BE2C (cell line): ENCODE measurements around the gene TM4SF4.

Experiments used
- DNase-seq: peaks from one replicate; pipeline ENCODE4 v3.0.0-alpha.2; 2020
- H3K27me3 ChIP-seq: fragments of 250-450 bp; sonication (Bioruptor Pico); 2 replicates; pipeline ENCODE4 v1.5.1; 2020; ENCODE audit warnings: mild to moderate bottlenecking
- H3K36me3 ChIP-seq: fragments of 250-450 bp; sonication (Bioruptor Pico); 2 replicates; pipeline ENCODE4 v1.5.1; 2020; ENCODE audit warnings: mild to moderate bottlenecking
- H3K4me1 ChIP-seq: fragments of 250-450 bp; sonication (Bioruptor Pico); 2 replicates; pipeline ENCODE4 v1.5.1; 2020
- H3K4me3 ChIP-seq: 2 replicates; pipeline ENCODE4 v1.5.1; 2011; ENCODE audit warnings: low read depth, low read length
- H3K9me3 ChIP-seq: fragments of 250-450 bp; sonication (Bioruptor Pico); 2 replicates; pipeline ENCODE4 v1.5.1; 2020
- CTCF ChIP-seq: IDR thresholded peaks from 2 replicates; pipeline ENCODE4 v1.5.1; 2012; ENCODE audit warnings: mild to moderate bottlenecking, low read depth, low read length

TM4SF4 gene

GRCh38 chr3:149507491-149508324 is 33.2 kb downstream of the TM4SF4 start:
- H3K36me3 ChIP-seq: no peaks in the 10 kb centered on the region
- H3K4me1 ChIP-seq: peaks cover 6% of the 10 kb centered on the region
- no peak for DNase-seq
- no peaks in the 10 kb centered on the region for H3K9me3 ChIP-seq
- no peak for TF ChIP-seq CTCF
- no peak overlapping the region for H3K4me3 ChIP-seq
- no peaks in the 10 kb centered on the region; the same call in none of the 2 replicates for H3K27me3 ChIP-seq

- Histone ChIP-seq H3K9me3 (no peaks in the 10 kb centered on the region), H3K4me1 (peaks cover 6% of the 10 kb centered on the region), H3K36me3 (no peaks in the 10 kb centered on the region), H3K27me3 (no peaks in the 10 kb centered on the region; the same call in 1 of the 2 replicates), H3K4me3 (no peak overlapping the region)
- DNase-seq: no peak
- TF ChIP-seq CTCF: no peak
Observed at GRCh38 chr3:149509526-149509925, 35.0 kb downstream of the TM4SF4 start.

- no peaks in the 10 kb centered on the region; the same call in 1 of the 2 replicates for H3K27me3 ChIP-seq
- TF ChIP-seq CTCF: no peak
- H3K4me1 ChIP-seq: peaks cover 6% of the 10 kb centered on the region
Observed at GRCh38 chr3:149510480-149510879, 36.0 kb downstream of the TM4SF4 start.

GRCh38 chr3:149511040-149511626 is 36.6 kb downstream of the TM4SF4 start:
- Histone ChIP-seq H3K27me3 (no peaks in the 10 kb centered on the region; the same call in 1 of the 2 replicates), H3K36me3 (no peaks in the 10 kb centered on the region), H3K4me1 (peaks cover 6% of the 10 kb centered on the region), H3K4me3 (no peak overlapping the region), H3K9me3 (no peaks in the 10 kb centered on the region)
- DNase-seq: no peak
- TF ChIP-seq CTCF: no peak

More at GRCh38 chr3:149510480-149510879, 36.0 kb downstream of the TM4SF4 start:
- Histone ChIP-seq H3K36me3 (no peaks in the 10 kb centered on the region), H3K9me3 (no peaks in the 10 kb centered on the region), H3K4me3 (no peak overlapping the region)
- no peak for DNase-seq

GRCh38 chr3:149512073-149512782 is 37.7 kb downstream of the TM4SF4 start:
- no peaks in the 10 kb centered on the region; the same call in 1 of the 2 replicates for H3K27me3 ChIP-seq
- H3K4me3 ChIP-seq: peak overlapping the region; percentile 32
- no peaks in the 10 kb centered on the region for H3K36me3 ChIP-seq
- no peaks in the 10 kb centered on the region for H3K9me3 ChIP-seq
- peaks cover 6% of the 10 kb centered on the region for H3K4me1 ChIP-seq
- DNase-seq: peak; percentile 76
- TF ChIP-seq CTCF: peak; percentile 93
